ENCODE measurements around the gene NCF4. TPM values are rescaled to one million over a fixed set of nuclear protein-coding genes. Genes with fewer than 3 reads are reported as not detected.
A peak's percentile ranks its signal among the peaks of the same experiment; 100 is the strongest.

The NCF4 gene
- total RNA-seq, 1 donor from 2014 or later, result 120 TPM

- Mint-ChIP-seq H3K27me3 (no peaks in the 10 kb centered on the region), H3K4me3 (no peak overlapping the region), H3K36me3 (ENCODE audit: low read depth) (peaks cover 73% of the 10 kb centered on the region), H3K9me3 (no peaks in the 10 kb centered on the region), H3K4me1 (peaks cover 66% of the 10 kb centered on the region), H3K27ac (peak overlapping the region; percentile 22)
- ATAC-seq (ENCODE audit: low read depth) (no peak), DNase-seq (no peak)
- intact Hi-C loops (cut with micrococcal nuclease), result no loop called here
- no peak for TF ChIP-seq CTCF (IDR thresholded peaks at IDR 0.05)
- ChIA-PET CTCF (interaction anchor here (1.3 kb wide), 1 partner anchor 62 kb away, joined by 5 read pairs; no protein-coding TSS in a partner anchor), POLR2A (interaction anchor here (0.6 to 4.3 kb wide), 3 partner anchors 14 to 57 kb away, joined by 3 to 22 read pairs (median 3); partner anchors contain the start of gene NCF4)
These were observed 57.9 kb downstream of the NCF4 start for GRCh38 chr22:36918586-36919284.

DNA sequence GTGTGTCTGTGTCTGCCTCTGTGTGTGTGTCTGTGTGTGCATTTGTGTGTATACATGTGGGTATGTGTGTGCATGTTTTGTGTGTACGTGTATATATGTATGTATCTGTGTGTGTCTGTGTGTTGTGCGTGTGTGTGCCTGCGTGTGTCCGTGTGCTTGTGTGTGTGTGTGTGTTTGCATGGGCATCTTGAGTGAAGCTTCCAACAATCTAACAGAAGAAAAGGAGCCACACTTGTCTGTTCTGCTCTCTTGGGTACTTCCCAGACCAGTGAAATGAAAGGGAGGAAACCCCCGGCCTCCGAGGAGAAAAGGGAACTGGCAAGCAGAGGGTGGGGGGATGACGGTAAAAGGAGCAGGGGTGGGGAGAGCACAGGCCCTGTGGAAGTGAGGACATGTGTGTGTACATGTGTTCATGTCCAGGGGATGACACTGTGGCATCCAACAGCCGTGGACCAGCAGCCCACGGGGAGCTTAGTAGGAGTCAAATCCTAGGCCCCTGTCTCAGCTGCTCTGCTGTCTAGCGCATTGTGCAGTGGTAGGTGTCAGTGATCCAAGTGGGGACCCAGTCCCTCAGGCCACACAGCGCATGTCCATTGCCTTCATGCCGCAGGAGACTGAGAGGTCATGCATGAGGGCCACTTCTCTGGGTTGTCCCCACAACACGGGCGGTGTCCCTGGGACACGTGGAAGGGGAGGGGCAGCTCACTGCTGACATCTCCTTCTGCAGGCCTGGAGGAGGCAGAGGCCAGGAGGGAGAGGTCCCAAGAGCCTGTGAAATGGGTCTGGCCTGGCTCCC lies 60.7 kb downstream of the NCF4 start:
- Mint-ChIP-seq H3K4me3 (peak overlapping the region; percentile 46), H3K4me1 (peaks cover 42% of the 10 kb centered on the region), H3K36me3 (ENCODE audit: low read depth) (peaks cover 83% of the 10 kb centered on the region), H3K27me3 (no peaks in the 10 kb centered on the region), H3K27ac (peak overlapping the region; percentile 57), H3K9me3 (no peaks in the 10 kb centered on the region)
- DNase-seq (no peak), ATAC-seq (ENCODE audit: low read depth) (peak; percentile 89)
- ChIA-PET CTCF (interaction anchor here (1.2 kb wide), 1 partner anchor 65 kb away, joined by 6 read pairs; no protein-coding TSS in a partner anchor), POLR2A (interaction anchor here (0.7 to 4.3 kb wide), 3 partner anchors 21 to 65 kb away, joined by 4 to 22 read pairs (median 4); partner anchors contain the start of gene NCF4)
- TF ChIP-seq CTCF (IDR thresholded peaks at IDR 0.05), result no peak
- intact Hi-C loops (cut with micrococcal nuclease), result loop anchor here (1.0 to 10.0 kb wide), 3 partner anchors 8 to 65 kb away; partner anchors contain the start of gene CSF2RB

- no peak overlapping the region for H3K4me3 Mint-ChIP-seq
- H3K4me1 Mint-ChIP-seq, result peaks cover 36% of the 10 kb centered on the region
- intact Hi-C loops (cut with micrococcal nuclease), result loop anchor here (10.0 kb wide), 1 partner anchor 53 kb away; no protein-coding TSS in a partner anchor
- H3K9me3 Mint-ChIP-seq, result no peaks in the 10 kb centered on the region
- POLR2A ChIA-PET, result interaction anchor here (1.7 to 4.3 kb wide), 2 partner anchors 61 to 66 kb away, joined by 4 to 22 read pairs; partner anchors contain the start of gene NCF4
- CTCF ChIA-PET, result interaction anchor here (1.2 kb wide), 1 partner anchor 66 kb away, joined by 6 read pairs; no protein-coding TSS in a partner anchor
- H3K27me3 Mint-ChIP-seq, result no peaks in the 10 kb centered on the region
- no peak for TF ChIP-seq CTCF (IDR thresholded peaks at IDR 0.05)
- ATAC-seq (ENCODE audit: low read depth) (no peak), DNase-seq (no peak)
- no peak overlapping the region for H3K27ac Mint-ChIP-seq
- H3K36me3 Mint-ChIP-seq (ENCODE audit: low read depth), result peaks cover 85% of the 10 kb centered on the region
These were observed 61.4 kb downstream of the NCF4 start for GRCh38 chr22:36922105-36922608.

DNA sequence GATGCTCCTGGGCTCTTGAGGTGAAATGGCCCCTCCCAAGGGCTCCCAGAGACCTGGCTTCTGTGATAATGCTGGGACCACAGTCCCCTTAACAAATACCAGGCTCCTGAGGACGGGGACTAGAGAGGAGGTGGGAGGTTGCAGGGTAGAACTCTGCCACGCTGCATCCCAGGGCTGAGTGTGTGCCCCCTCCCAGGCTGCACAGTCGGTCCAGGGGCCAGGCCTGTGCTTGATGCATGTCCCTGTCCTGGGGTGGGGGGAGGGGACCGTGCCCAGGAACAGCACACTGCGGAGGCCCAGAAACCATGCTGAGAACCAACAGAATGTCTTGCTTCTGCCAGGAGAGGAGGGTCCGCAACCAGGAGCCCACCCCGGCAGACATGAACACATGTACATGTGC lies 61.9 kb downstream of the NCF4 start:
- POLR2A ChIA-PET, result no interaction called here
- DNase-seq, result no peak
- Mint-ChIP-seq H3K4me1 (peaks cover 32% of the 10 kb centered on the region), H3K4me3 (no peak overlapping the region), H3K27ac (no peak overlapping the region), H3K36me3 (ENCODE audit: low read depth) (peaks cover 87% of the 10 kb centered on the region), H3K27me3 (no peaks in the 10 kb centered on the region), H3K9me3 (no peaks in the 10 kb centered on the region)
- intact Hi-C loops (cut with micrococcal nuclease), result loop anchor here (10.0 kb wide), 1 partner anchor 52 kb away; no protein-coding TSS in a partner anchor
- CTCF ChIA-PET, result no interaction called here
- ATAC-seq (ENCODE audit: low read depth), result no peak
- no peak for TF ChIP-seq CTCF (IDR thresholded peaks at IDR 0.05)
